ENCODE results near the gene TRAPPC3L. TPM values are rescaled to one million over a fixed set of nuclear protein-coding genes. Genes with fewer than 3 reads are reported as not detected.

Gene TRAPPC3L
- total and polyA plus RNA-seq, 2 of the 13 experiments (the other 11 are each of a cell fraction or from before 2014, with no cell fraction given): not detected

DNA sequence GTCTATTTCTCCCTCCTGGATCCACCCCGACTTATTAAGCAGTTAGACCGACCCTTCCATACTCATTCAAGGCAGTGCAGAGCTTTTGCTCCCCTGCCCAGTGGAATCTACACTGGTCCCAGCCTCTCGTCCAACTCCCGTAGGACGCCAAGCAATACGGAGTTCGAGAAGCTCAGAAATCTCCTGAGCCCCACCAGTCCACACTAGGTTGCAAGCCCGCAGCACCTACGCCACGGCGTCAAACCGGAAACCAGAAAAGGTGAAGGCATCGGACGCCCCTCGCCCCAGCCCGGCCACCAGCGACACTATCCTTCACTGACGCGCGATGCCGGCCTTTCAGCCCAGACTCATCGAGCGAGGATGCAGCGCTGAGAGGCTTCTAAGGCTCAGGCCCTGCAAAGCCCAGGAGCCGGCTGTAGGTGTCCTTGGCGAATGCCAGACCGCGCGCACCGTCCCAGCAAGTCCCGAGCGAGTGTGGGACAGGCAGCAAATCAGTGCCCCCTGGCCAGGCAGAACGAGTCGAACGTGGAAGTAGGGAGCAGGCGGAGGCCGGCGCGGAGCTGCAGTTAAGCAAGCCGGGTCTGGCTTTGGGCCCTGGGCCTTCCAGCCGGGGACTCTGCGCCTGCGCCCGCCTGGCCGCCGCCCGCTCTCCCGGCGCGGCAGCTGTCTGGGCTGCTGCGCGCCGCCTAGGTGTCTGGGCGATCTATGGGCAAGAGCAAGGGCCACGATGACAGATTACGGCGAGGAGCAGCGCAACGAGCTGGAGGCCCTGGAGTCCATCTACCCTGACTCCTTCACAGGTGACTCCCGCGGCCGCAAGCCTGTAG is 25.6 kb upstream of the TRAPPC3L start, which contains the start of gene RWDD1 (continued):
- TF ChIP-seq, protein P1, sequence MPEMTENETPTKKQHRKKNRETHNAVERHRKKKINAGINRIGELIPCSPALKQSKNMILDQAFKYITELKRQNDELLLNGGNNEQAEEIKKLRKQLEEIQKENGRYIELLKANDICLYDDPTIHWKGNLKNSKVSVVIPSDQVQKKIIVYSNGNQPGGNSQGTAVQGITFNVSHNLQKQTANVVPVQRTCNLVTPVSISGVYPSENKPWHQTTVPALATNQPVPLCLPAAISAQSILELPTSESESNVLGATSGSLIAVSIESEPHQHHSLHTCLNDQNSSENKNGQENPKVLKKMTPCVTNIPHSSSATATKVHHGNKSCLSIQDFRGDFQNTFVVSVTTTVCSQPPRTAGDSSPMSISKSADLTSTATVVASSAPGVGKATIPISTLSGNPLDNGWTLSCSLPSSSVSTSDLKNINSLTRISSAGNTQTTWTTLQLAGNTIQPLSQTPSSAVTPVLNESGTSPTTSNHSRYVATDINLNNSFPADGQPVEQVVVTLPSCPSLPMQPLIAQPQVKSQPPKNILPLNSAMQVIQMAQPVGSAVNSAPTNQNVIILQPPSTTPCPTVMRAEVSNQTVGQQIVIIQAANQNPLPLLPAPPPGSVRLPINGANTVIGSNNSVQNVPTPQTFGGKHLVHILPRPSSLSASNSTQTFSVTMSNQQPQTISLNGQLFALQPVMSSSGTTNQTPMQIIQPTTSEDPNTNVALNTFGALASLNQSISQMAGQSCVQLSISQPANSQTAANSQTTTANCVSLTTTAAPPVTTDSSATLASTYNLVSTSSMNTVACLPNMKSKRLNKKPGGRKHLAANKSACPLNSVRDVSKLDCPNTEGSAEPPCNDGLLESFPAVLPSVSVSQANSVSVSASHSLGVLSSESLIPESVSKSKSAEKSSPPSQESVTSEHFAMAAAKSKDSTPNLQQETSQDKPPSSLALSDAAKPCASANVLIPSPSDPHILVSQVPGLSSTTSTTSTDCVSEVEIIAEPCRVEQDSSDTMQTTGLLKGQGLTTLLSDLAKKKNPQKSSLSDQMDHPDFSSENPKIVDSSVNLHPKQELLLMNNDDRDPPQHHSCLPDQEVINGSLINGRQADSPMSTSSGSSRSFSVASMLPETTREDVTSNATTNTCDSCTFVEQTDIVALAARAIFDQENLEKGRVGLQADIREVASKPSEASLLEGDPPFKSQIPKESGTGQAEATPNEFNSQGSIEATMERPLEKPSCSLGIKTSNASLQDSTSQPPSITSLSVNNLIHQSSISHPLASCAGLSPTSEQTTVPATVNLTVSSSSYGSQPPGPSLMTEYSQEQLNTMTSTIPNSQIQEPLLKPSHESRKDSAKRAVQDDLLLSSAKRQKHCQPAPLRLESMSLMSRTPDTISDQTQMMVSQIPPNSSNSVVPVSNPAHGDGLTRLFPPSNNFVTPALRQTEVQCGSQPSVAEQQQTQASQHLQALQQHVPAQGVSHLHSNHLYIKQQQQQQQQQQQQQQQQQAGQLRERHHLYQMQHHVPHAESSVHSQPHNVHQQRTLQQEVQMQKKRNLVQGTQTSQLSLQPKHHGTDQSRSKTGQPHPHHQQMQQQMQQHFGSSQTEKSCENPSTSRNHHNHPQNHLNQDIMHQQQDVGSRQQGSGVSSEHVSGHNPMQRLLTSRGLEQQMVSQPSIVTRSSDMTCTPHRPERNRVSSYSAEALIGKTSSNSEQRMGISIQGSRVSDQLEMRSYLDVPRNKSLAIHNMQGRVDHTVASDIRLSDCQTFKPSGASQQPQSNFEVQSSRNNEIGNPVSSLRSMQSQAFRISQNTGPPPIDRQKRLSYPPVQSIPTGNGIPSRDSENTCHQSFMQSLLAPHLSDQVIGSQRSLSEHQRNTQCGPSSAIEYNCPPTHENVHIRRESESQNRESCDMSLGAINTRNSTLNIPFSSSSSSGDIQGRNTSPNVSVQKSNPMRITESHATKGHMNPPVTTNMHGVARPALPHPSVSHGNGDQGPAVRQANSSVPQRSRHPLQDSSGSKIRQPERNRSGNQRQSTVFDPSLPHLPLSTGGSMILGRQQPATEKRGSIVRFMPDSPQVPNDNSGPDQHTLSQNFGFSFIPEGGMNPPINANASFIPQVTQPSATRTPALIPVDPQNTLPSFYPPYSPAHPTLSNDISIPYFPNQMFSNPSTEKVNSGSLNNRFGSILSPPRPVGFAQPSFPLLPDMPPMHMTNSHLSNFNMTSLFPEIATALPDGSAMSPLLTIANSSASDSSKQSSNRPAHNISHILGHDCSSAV (CRISPR knock-in tag; IDR thresholded peaks at IDR 0.05; ENCODE audit: borderline replicate concordance): peak; percentile 24; the same call in 1 of the 2 replicates
- TF ChIP-seq, protein P2, sequence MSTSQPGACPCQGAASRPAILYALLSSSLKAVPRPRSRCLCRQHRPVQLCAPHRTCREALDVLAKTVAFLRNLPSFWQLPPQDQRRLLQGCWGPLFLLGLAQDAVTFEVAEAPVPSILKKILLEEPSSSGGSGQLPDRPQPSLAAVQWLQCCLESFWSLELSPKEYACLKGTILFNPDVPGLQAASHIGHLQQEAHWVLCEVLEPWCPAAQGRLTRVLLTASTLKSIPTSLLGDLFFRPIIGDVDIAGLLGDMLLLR (CRISPR knock-in tag; IDR thresholded peaks at IDR 0.05): peak; percentile 93
- no peak for TF ChIP-seq RBM22 (optimal IDR thresholded peaks at IDR 0.05; ENCODE audit: low read length)
- TF ChIP-seq POLR2AphosphoS2 (IDR thresholded peaks at IDR 0.05; ENCODE audit: low read depth, low read length): peak; percentile 99
- TF ChIP-seq, protein P3, sequence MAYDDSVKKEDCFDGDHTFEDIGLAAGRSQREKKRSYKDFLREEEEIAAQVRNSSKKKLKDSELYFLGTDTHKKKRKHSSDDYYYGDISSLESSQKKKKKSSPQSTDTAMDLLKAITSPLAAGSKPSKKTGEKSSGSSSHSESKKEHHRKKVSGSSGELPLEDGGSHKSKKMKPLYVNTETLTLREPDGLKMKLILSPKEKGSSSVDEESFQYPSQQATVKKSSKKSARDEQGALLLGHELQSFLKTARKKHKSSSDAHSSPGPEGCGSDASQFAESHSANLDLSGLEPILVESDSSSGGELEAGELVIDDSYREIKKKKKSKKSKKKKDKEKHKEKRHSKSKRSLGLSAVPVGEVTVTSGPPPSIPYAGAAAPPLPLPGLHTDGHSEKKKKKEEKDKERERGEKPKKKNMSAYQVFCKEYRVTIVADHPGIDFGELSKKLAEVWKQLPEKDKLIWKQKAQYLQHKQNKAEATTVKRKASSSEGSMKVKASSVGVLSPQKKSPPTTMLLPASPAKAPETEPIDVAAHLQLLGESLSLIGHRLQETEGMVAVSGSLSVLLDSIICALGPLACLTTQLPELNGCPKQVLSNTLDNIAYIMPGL (CRISPR knock-in tag; IDR thresholded peaks at IDR 0.05; ENCODE audit: borderline replicate concordance in 1 of 2, low read depth in 1 of 2): peak; percentile 99
- TF ChIP-seq, protein P4, sequence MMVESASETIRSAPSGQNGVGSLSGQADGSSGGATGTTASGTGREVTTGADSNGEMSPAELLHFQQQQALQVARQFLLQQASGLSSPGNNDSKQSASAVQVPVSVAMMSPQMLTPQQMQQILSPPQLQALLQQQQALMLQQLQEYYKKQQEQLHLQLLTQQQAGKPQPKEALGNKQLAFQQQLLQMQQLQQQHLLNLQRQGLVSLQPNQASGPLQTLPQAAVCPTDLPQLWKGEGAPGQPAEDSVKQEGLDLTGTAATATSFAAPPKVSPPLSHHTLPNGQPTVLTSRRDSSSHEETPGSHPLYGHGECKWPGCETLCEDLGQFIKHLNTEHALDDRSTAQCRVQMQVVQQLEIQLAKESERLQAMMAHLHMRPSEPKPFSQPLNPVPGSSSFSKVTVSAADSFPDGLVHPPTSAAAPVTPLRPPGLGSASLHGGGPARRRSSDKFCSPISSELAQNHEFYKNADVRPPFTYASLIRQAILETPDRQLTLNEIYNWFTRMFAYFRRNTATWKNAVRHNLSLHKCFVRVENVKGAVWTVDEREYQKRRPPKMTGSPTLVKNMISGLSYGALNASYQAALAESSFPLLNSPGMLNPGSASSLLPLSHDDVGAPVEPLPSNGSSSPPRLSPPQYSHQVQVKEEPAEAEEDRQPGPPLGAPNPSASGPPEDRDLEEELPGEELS (CRISPR knock-in tag; IDR thresholded peaks at IDR 0.05): peak; percentile 71; the same call in 1 of the 2 replicates
- TF ChIP-seq SATB2 (CRISPR knock-in tag; IDR thresholded peaks at IDR 0.05): peak; percentile 83; the same call in 1 of the 2 replicates
- TF ChIP-seq, protein P5, sequence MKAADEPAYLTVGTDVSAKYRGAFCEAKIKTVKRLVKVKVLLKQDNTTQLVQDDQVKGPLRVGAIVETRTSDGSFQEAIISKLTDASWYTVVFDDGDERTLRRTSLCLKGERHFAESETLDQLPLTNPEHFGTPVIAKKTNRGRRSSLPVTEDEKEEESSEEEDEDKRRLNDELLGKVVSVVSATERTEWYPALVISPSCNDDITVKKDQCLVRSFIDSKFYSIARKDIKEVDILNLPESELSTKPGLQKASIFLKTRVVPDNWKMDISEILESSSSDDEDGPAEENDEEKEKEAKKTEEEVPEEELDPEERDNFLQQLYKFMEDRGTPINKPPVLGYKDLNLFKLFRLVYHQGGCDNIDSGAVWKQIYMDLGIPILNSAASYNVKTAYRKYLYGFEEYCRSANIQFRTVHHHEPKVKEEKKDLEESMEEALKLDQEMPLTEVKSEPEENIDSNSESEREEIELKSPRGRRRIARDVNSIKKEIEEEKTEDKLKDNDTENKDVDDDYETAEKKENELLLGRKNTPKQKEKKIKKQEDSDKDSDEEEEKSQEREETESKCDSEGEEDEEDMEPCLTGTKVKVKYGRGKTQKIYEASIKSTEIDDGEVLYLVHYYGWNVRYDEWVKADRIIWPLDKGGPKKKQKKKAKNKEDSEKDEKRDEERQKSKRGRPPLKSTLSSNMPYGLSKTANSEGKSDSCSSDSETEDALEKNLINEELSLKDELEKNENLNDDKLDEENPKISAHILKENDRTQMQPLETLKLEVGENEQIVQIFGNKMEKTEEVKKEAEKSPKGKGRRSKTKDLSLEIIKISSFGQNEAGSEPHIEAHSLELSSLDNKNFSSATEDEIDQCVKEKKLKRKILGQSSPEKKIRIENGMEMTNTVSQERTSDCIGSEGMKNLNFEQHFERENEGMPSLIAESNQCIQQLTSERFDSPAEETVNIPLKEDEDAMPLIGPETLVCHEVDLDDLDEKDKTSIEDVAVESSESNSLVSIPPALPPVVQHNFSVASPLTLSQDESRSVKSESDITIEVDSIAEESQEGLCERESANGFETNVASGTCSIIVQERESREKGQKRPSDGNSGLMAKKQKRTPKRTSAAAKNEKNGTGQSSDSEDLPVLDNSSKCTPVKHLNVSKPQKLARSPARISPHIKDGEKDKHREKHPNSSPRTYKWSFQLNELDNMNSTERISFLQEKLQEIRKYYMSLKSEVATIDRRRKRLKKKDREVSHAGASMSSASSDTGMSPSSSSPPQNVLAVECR (CRISPR knock-in tag; IDR thresholded peaks at IDR 0.05; ENCODE audit: borderline replicate concordance): peak; percentile 98
- TF ChIP-seq JARID2 (CRISPR knock-in tag; IDR thresholded peaks at IDR 0.05; ENCODE audit: insufficient replicate concordance): no peak

All from HepG2 (cell line).